Mucosa of rectum (tissue), 2 donors: ENCODE measurements around the gene HBE1.
"Not testable (repeated sequence)": the region's sequence is repeated elsewhere in the genome, so short reads cannot be mapped to it uniquely, and the experiment has no call there.

Source experiments
- H3K27ac ChIP-seq, 2 donors: one replicate each; pipeline ENCODE4 v1.7.0; 2013; ENCODE audit warnings: inconsistent platforms in 2 of 2, low read depth in 2 of 2, low read length in 2 of 2
- H3K27me3 ChIP-seq, 2 donors: one replicate each; pipeline ENCODE4 v1.7.0; 2013; ENCODE audit warnings: low read length in 2 of 2; ENCODE audit not compliant: control insufficient read depth in 2 of 2, insufficient read depth in 2 of 2
- H3K36me3 ChIP-seq, 2 donors: one replicate each; pipeline ENCODE4 v1.7.0; 2013; ENCODE audit warnings: low read length in 2 of 2; ENCODE audit not compliant: control insufficient read depth in 2 of 2, insufficient read depth in 2 of 2
- H3K4me1 ChIP-seq, 2 donors: one replicate each; pipeline ENCODE4 v1.7.0; 2013; ENCODE audit warnings: low read length in 2 of 2, mild to moderate bottlenecking in 1 of 2; ENCODE audit not compliant: control insufficient read depth in 2 of 2, insufficient read depth in 2 of 2
- H3K4me3 ChIP-seq, 2 donors: one replicate each; pipeline ENCODE4 v1.7.0; 2013; ENCODE audit warnings: low read length in 2 of 2
- H3K9ac ChIP-seq, 2 donors: one replicate each; pipeline ENCODE4 v1.7.0; 2013; ENCODE audit warnings: low read length in 2 of 2, low read depth in 1 of 2, mild to moderate bottlenecking in 1 of 2
- H3K9me3 ChIP-seq, 2 donors: one replicate each; pipeline ENCODE4 v1.7.0; 2013; ENCODE audit warnings: low read length in 2 of 2; ENCODE audit not compliant: control insufficient read depth in 2 of 2
- donor health status: healthy.
- donor health status: Normal muscosa, but diverticular disease.

Gene HBE1

DNA sequence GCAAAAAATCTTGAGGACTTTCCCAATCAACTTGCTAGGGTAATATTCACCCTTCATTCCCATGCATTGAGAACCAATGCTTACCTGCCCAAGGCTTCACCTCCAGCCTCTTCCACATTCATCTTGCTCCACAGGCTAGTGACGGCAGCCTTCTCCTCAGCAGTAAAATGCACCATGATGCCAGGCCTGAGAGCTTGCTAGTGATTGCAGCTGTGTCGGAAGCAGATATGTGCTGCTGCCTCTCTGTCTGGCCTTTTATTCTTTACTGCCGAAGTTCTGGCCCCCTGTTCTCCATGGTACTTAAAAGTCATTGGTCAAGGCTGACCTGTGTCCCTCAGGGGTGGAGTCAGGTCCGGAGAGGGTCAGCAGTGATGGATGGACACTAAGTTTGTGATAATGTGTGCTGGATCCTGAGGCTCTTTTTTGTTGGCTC is at the start of gene HBE1:
HBE1 (minus strand) TSS at position 231 of the 433 bp plus-strand sequence; CDS start at position 176, 55 bp downstream.
- no peaks in the 10 kb centered on the region for H3K9me3 ChIP-seq
- H3K4me3 ChIP-seq, result no peak within 1 kb of the TSS
- H3K4me1 ChIP-seq, result no peaks in the 10 kb centered on the region
- H3K27me3 ChIP-seq, result no peaks in the 10 kb centered on the region
- no peaks in the 10 kb centered on the region for H3K36me3 ChIP-seq
- H3K27ac ChIP-seq, result no peak within 1 kb of the TSS
- H3K9ac ChIP-seq, result no peak within 1 kb of the TSS

DNA sequence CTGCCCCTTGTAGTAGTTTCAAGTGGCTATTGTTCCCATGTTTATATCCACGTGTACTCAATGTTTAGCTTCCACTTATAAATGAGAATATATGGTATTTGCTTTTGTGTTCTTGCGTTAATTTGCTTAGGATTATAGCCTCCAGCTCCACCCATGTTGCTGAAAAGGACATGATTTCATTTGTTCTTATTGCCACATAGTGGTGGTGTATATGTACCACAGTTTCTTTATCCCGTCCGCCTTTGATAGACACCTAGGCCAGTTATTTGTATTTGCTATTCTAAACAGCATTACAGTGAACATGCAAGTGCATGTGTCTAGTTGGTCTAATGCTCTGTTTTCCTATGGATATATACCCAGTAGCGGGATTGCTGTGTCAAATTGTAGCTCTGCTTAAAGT is 47.5 kb upstream of the HBE1 start:
- Histone ChIP-seq H3K27me3 (no peaks in the 10 kb centered on the region), H3K4me1 (no peaks in the 10 kb centered on the region), H3K36me3 (no peaks in the 10 kb centered on the region), H3K4me3 (no peak overlapping the region), H3K27ac (no peak overlapping the region), H3K9ac (no peak overlapping the region), H3K9me3 (no peaks in the 10 kb centered on the region)

DNA sequence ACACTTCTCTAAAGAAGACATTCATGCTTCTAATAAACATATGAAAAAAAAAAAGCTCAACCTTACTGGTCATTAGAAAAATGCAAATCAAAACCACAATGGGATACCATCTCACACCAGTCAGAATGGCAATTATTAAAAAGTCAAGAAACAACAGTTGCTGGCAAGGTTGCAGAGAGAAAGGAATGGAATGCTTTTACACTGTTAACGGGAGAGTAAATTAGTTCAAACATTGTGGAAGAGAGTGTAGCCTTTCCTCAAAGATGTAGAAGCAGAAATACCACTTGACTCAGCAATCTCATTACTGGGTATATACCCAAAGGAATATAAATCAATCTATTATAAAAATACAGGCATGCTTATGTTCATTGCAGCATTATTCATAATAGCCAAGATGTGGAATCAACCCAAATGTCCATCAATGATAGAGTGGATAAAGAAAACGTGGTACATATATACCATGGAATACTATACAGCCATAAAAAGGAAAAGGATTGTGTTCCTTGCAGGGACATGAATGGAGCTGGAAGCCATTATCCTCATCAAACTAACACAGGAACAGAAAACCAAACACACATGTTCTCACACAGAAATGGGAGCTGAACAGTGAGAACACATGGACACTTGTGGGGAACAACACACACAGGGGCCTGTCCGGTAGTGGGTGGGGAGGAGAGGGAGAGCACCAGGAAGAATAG is 43.7 kb upstream of the HBE1 start:
- not testable (repeated sequence) for H3K9ac ChIP-seq, H3K9me3 ChIP-seq, H3K36me3 ChIP-seq, H3K4me1 ChIP-seq, H3K27me3 ChIP-seq, H3K27ac ChIP-seq, H3K4me3 ChIP-seq

DNA sequence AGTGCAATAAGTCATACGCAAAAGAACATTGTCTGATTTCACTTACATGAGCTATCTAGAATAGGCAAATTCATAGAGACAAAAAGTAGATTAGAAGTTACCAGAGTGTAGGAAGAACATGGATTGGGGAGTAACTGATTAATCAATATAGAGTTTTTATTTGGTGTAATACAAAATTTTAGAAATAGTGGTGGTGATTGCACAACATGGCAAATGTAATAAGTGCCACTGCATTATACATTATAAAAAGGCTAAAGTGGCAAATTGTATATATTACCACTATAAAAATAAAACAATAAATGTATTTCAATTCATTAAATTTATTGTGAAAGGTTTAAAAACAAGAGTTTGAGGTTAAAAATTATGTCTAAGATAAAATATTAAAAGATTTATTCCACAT is 40.7 kb upstream of the HBE1 start:
- Histone ChIP-seq H3K27ac (no peak overlapping the region), H3K36me3 (no peaks in the 10 kb centered on the region), H3K4me3 (no peak overlapping the region), H3K9ac (no peak overlapping the region), H3K9me3 (no peaks in the 10 kb centered on the region), H3K4me1 (no peaks in the 10 kb centered on the region), H3K27me3 (no peaks in the 10 kb centered on the region)

DNA sequence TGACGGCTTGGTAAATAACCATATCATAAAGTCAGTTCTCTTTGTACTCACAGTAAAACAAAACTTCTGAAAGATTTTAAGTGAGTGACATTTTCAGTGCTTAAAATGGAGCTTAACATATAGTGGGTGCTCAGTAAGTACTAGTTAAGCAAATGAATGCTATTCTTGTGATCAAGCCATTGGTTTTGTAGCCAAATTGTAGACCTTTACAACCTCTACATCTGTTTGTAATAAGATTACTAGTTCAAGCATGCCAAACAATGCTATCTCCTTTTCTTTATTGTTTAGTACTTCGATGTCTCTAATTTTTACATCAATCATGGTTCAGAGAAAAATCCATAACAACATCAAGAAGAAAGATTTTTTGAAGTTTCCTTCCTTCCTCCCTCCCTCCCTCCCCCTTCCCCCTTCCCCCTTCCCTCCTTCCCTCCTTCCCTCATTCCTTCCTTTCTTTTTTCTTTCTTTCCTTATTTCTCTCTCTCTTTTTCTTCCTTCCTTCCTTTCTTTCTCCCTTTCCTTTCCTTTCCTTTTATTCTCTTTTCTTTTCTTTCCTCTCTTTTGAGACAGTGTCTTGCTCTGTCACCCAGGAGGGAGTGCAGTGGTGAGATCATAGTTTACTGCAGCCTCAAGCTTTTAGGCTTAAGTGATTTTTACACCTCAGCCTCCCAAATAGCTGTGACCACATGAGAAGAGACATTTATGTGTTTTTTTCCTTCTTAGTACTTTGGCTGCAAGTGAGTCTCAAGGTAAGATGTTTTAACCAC is 37.7 kb upstream of the HBE1 start:
- Histone ChIP-seq H3K4me1 (no peaks in the 10 kb centered on the region), H3K27ac (no peak overlapping the region), H3K9ac (no peak overlapping the region), H3K27me3 (no peaks in the 10 kb centered on the region), H3K36me3 (no peaks in the 10 kb centered on the region), H3K4me3 (no peak overlapping the region), H3K9me3 (no peaks in the 10 kb centered on the region)

DNA sequence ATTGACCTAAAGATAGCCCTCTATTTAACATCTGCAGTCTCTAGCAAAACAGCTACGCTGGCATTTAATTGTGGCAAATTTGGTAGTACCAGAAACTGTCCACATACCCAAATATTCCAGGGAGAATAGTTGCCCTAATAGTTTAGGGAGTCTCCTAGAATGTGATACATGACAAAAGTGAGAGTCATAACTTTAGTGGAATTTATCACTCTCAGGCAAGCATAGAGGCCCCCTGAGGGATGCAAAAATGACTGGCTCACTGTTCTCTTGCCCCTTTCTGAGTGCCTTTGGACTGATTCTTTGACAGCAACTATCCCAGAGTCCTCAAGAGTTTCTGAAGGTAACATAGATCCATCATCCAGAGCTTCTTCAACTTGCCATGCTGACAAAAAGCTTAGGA is 34.3 kb upstream of the HBE1 start:
- Histone ChIP-seq H3K9ac (no peak overlapping the region), H3K36me3 (no peaks in the 10 kb centered on the region), H3K9me3 (no peaks in the 10 kb centered on the region), H3K4me3 (no peak overlapping the region), H3K4me1 (no peaks in the 10 kb centered on the region), H3K27me3 (no peaks in the 10 kb centered on the region), H3K27ac (no peak overlapping the region)

DNA sequence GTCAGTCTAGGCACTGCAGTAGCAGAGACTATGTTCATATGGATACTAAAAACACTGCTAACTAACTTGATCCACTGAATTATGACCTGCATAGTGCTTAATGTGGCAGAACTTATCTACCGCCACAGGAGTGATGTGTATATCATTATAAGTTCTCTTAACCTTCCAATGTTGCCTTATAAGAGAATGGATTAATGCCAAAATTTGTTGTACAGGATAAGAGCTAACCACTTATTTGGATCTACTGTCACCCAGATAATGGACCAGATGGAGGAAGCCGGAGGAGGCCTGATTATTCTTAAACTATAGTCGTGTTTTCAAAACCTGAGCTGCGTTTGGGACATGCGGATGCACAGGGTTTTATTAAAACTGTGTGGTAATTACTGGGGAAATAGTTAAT is 33.9 kb upstream of the HBE1 start:
- no peak overlapping the region for H3K4me3 ChIP-seq
- H3K9me3 ChIP-seq, result no peaks in the 10 kb centered on the region
- H3K27me3 ChIP-seq, result no peaks in the 10 kb centered on the region
- H3K36me3 ChIP-seq, result no peaks in the 10 kb centered on the region
- no peaks in the 10 kb centered on the region for H3K4me1 ChIP-seq
- H3K9ac ChIP-seq, result no peak overlapping the region
- no peak overlapping the region for H3K27ac ChIP-seq

DNA sequence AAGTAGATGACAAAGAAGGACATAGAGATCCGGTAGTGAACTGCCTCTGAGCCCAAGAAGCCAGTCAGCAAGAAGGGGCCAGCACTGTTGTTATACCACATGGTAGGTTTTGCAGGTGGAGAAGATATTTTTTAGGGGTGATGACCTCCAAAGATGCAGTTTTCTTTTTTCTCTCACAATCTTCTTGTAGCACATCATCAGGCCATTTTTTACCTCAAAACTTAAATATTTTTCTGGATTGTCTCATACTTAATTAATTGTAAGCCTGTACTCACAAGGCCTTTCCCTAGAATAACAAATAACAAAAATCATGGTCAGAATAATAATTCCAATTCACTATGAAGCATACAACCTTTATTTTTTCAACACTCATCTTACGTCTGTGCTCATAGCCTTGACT is 32.1 kb upstream of the HBE1 start, which contains the start of gene OR51B4:
OR51B4 (minus strand) TSS at position 101 of the 400 bp plus-strand sequence; CDS start at position 101, 0 bp downstream.
- Histone ChIP-seq H3K4me3 (no peak within 1 kb of the TSS), H3K27me3 (no peaks in the 10 kb centered on the region), H3K4me1 (no peaks in the 10 kb centered on the region), H3K27ac (no peak within 1 kb of the TSS), H3K9me3 (no peaks in the 10 kb centered on the region), H3K9ac (no peak within 1 kb of the TSS), H3K36me3 (no peaks in the 10 kb centered on the region)

DNA sequence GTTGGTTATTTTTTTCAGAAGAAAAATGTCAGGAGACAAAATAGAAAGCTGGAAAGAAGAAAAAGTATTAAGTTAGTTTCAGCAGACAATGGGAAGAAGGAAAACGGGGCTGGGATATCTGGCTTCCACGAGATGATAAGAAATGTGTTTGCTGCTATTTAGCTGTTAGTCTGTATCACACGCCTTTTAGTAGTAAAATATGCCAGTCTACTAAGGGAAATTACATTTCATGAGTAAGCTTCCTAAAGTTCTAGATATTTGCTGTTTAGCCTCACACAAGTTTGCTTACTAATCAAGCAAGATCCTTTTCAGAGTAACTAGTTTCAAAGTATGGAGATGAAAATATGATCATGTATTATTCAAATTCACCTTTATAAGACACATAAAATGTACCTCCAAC is 30.5 kb upstream of the HBE1 start:
- H3K9ac ChIP-seq, result no peak overlapping the region
- no peaks in the 10 kb centered on the region for H3K36me3 ChIP-seq
- no peaks in the 10 kb centered on the region for H3K9me3 ChIP-seq
- no peak overlapping the region for H3K4me3 ChIP-seq
- no peak overlapping the region for H3K27ac ChIP-seq
- no peaks in the 10 kb centered on the region for H3K27me3 ChIP-seq
- H3K4me1 ChIP-seq, result no peaks in the 10 kb centered on the region

DNA sequence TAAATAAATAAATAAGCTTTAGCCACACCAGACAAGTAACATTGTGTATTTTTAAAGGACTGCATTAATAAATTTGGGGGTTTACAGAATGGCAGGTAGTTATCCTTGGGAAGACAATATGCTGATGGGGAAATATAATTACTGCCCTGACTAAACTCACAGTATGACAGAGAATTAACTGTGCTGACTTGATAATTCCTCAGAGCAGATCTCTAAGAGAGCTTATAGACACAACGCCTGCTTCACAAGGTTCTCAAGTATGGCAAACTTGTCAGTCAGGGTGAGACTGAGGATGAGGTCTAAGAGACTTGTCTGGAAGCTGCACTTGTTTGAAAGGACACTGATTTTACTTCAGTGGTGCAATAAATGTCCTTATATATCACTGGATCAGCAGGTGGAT is 28.7 kb upstream of the HBE1 start:
- no peaks in the 10 kb centered on the region for H3K9me3 ChIP-seq
- H3K9ac ChIP-seq, result no peak overlapping the region
- H3K4me1 ChIP-seq, result no peaks in the 10 kb centered on the region
- no peaks in the 10 kb centered on the region for H3K27me3 ChIP-seq
- no peaks in the 10 kb centered on the region for H3K36me3 ChIP-seq
- H3K27ac ChIP-seq, result no peak overlapping the region
- H3K4me3 ChIP-seq, result no peak overlapping the region
